Stimulated activated CD8-positive, alpha-beta memory T cell treated with anti-CD3 and anti-CD28 coated beads, Interleukin-15, amount 100 ng/mL, for 1 hour (primary cell): ENCODE measurements around the gene SRRM4.

Source experiments
- DNase-seq: peaks from one replicate; pipeline ENCODE4 v3.0.0-alpha.2; 2020; ENCODE audit warnings: low read depth

SRRM4 gene

GRCh38 chr12:119204671-119205285 lies 223.4 kb downstream of the SRRM4 start:
- DNase-seq = no peak

- no peak for DNase-seq
Measured at GRCh38 chr12:119206348-119207062, 225.2 kb downstream of the SRRM4 start.

- DNase-seq = no peak
Measured at GRCh38 chr12:119207063-119207560, 225.8 kb downstream of the SRRM4 start.

GRCh38 chr12:119208626-119209061 lies 227.3 kb downstream of the SRRM4 start:
- DNase-seq = no peak

- no peak for DNase-seq
Measured at GRCh38 chr12:119211884-119212283, 230.5 kb downstream of the SRRM4 start.
